NT2/D1 (cell line): ENCODE results near the gene AKR1C4.

Experiments
- DNase-seq: peaks from one replicate; pipeline ENCODE4 v3.0.0-alpha.2; 2011; ENCODE audit warnings: low read depth, low spot score
- H3K27me3 ChIP-seq: 2 replicates; pipeline ENCODE4 v1.6.0; 2011; ENCODE audit warnings: mild to moderate bottlenecking; ENCODE audit not compliant: insufficient read length, insufficient read depth
- H3K36me3 ChIP-seq: 2 replicates; pipeline ENCODE4 v1.6.1; 2011; ENCODE audit warnings: mild to moderate bottlenecking, low read length, mixed read lengths; ENCODE audit not compliant: insufficient read depth, insufficient read length
- H3K4me1 ChIP-seq: 2 replicates; pipeline ENCODE4 v1.5.1; 2011; ENCODE audit not compliant: insufficient read depth, insufficient read length
- H3K4me3 ChIP-seq: 2 replicates; pipeline ENCODE4 v1.5.1; 2011; ENCODE audit warnings: low read depth; ENCODE audit not compliant: insufficient read length
- H3K9ac ChIP-seq: 2 replicates; pipeline ENCODE4 v1.6.0; 2011; ENCODE audit warnings: low read depth; ENCODE audit not compliant: insufficient read length
- H3K9me3 ChIP-seq: 2 replicates; pipeline ENCODE4 v1.5.1; 2011; ENCODE audit warnings: mild to moderate bottlenecking, low read length; ENCODE audit not compliant: insufficient read depth
- SUZ12 ChIP-seq: IDR thresholded peaks from 2 replicates; pipeline ENCODE4 v1.6.1; 2011; ENCODE audit not compliant: insufficient read length, insufficient read depth; ENCODE audit errors: extremely low read depth
- YY1 ChIP-seq: IDR thresholded peaks from 2 replicates; pipeline ENCODE4 v1.6.1; 2011; ENCODE audit not compliant: insufficient read length, insufficient read depth
- ZNF274 ChIP-seq: IDR thresholded peaks from 2 replicates; pipeline ENCODE4 v1.6.1; 2011; ENCODE audit warnings: mild to moderate bottlenecking, low read depth, low read length

AKR1C4 gene

GRCh38 chr10:5184987-5185775, 11.5 kb upstream of the AKR1C4 start, which contains the start of gene AKR1C8:
AKR1C8 (minus strand) TSS chr10:5185150; CDS start chr10:5185104, 46 bp downstream.
- no peak for DNase-seq
- H3K27me3 ChIP-seq = no peaks in the 10 kb centered on the region
- no peak for TF ChIP-seq YY1
- no peak for TF ChIP-seq SUZ12
- no peak for TF ChIP-seq ZNF274
- H3K9ac ChIP-seq = no peak within 1 kb of the TSS
- no peaks in the 10 kb centered on the region for H3K36me3 ChIP-seq
- no peak within 1 kb of the TSS for H3K4me3 ChIP-seq
- no peaks in the 10 kb centered on the region for H3K4me1 ChIP-seq
- peaks cover 6% of the 10 kb centered on the region; the same call in 1 of the 2 replicates for H3K9me3 ChIP-seq

DNA sequence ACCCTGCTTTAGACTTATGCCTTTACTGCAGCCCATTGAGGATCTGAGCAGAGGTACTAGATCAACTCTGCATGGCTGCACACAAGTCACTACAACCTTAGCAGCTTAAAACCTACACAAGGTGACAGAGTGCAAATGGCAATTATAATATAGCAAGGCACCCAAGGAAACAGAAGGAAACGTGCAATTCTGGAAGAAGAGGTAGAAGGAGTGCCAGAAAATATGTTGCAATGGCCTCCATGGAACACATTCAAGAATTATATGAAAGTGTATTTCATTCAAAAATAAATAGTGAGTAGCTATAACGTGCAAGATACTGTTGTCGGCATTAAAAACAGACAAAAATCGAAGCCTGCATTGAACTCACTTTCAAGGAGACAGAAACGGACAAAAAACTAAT, 8.8 kb upstream of the AKR1C4 start:
- TF ChIP-seq SUZ12 (no peak), YY1 (no peak), ZNF274 (no peak)
- Histone ChIP-seq H3K9me3 (no peaks in the 10 kb centered on the region), H3K36me3 (no peaks in the 10 kb centered on the region), H3K9ac (no peak overlapping the region), H3K27me3 (no peaks in the 10 kb centered on the region), H3K4me3 (no peak overlapping the region), H3K4me1 (no peaks in the 10 kb centered on the region)
- DNase-seq = no peak

- Histone ChIP-seq H3K9me3 (no peaks in the 10 kb centered on the region), H3K4me3 (no peak overlapping the region), H3K4me1 (no peaks in the 10 kb centered on the region), H3K27me3 (no peaks in the 10 kb centered on the region), H3K36me3 (no peaks in the 10 kb centered on the region), H3K9ac (no peak overlapping the region)
- TF ChIP-seq SUZ12 = no peak
- no peak for DNase-seq
These were observed 8.3 kb upstream of the AKR1C4 start for GRCh38 chr10:5188358-5188757.

DNA sequence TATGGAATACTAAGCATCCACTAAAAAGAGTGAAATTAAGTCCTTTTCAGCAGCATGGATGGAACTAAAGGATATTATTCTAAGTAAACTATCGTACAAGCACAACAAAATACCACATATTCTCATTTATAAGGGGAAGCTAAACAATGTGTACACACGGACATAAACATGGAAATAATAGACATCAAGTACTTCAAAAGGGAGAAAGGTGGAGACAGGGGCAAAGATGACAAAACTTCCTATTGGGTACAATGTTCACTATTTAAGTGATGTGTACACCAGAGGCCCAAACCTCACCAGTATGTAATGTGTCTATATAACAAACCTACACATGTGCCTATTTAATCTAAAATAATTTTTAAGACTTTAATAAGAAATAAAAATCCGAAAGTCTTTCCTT, 2.2 kb upstream of the AKR1C4 start:
- TF ChIP-seq SUZ12 (no peak), ZNF274 (no peak), YY1 (no peak)
- Histone ChIP-seq H3K36me3 (no peaks in the 10 kb centered on the region), H3K4me1 (no peaks in the 10 kb centered on the region), H3K27me3 (no peaks in the 10 kb centered on the region), H3K9ac (no peak overlapping the region), H3K4me3 (no peak overlapping the region), H3K9me3 (no peaks in the 10 kb centered on the region)
- DNase-seq = no peak

- no peak for DNase-seq
- no peaks in the 10 kb centered on the region for H3K36me3 ChIP-seq
- H3K27me3 ChIP-seq = no peaks in the 10 kb centered on the region
- no peaks in the 10 kb centered on the region for H3K9me3 ChIP-seq
- TF ChIP-seq YY1 = no peak
- TF ChIP-seq ZNF274 = no peak
- no peak for TF ChIP-seq SUZ12
- H3K9ac ChIP-seq = no peak overlapping the region
- no peak overlapping the region for H3K4me3 ChIP-seq
- no peaks in the 10 kb centered on the region for H3K4me1 ChIP-seq
These were observed 786 bp upstream of the AKR1C4 start for GRCh38 chr10:5195727-5196374.

- H3K36me3 ChIP-seq = no peaks in the 10 kb centered on the region
- H3K4me3 ChIP-seq = no peak overlapping the region
- TF ChIP-seq YY1 (no peak), SUZ12 (no peak), ZNF274 (no peak)
- H3K9ac ChIP-seq = no peak overlapping the region
- H3K9me3 ChIP-seq = no peaks in the 10 kb centered on the region
- H3K27me3 ChIP-seq = no peaks in the 10 kb centered on the region
- H3K4me1 ChIP-seq = no peaks in the 10 kb centered on the region
- no peak for DNase-seq
These were observed 1.7 kb downstream of the AKR1C4 start for GRCh38 chr10:5198386-5198785.

DNA sequence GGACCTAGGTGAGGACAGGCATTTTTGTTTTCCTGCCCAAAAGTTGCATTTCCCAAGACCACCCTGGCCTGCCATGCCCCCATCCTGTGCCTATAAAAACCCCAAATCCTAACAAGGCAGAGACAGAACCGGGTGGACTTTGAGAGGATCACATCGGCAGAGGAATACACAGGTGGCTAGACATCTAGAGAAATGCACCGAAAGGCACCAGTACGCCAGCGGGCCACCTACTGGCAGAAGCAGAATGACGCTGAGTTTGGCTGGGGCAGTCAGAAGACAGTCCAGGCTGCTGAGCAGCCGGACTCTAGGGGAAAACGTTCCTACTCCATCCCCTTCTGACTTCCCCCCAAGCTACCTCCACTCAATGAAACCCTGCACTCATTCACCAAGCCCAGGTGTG, 2.8 kb downstream of the AKR1C4 start:
- no peak overlapping the region for H3K9ac ChIP-seq
- no peaks in the 10 kb centered on the region for H3K27me3 ChIP-seq
- H3K36me3 ChIP-seq = no peaks in the 10 kb centered on the region
- H3K4me1 ChIP-seq = no peaks in the 10 kb centered on the region
- H3K9me3 ChIP-seq = no peaks in the 10 kb centered on the region
- H3K4me3 ChIP-seq = no peak overlapping the region
- no peak for DNase-seq
- TF ChIP-seq ZNF274 (no peak), SUZ12 (no peak), YY1 (no peak)
